GM23338 (cell line): ENCODE measurements around the gene ITPRIPL2. TPM values are rescaled to one million over a fixed set of nuclear protein-coding genes. Genes with fewer than 3 reads are reported as not detected.

ENCODE experiments used
- ATAC-seq: fragments of 200-7000 bp; cut with Tn5 transposase; 3 replicates; pipeline ENCODE4 v1.9.1; 2020
- DNase-seq: peaks from one replicate; pipeline ENCODE4 v3.0.0-alpha.2; 2015; ENCODE audit warnings: low spot score
- H2AFZ ChIP-seq: fragments of 200-600 bp; sonication (generic); 2 replicates; pipeline ENCODE4 v1.8.0; 2016; ENCODE audit warnings: antibody characterized with exemption, mild to moderate bottlenecking, moderate library complexity
- H3F3A ChIP-seq: fragments of 200-600 bp; sonication (generic); replicated peaks from 2 replicates; pipeline ENCODE4 v1.8.0; 2017; ENCODE audit warnings: antibody characterized with exemption, mixed run types, low read depth
- H3K27ac ChIP-seq: fragments of 200-600 bp; sonication (generic); 2 replicates; pipeline ENCODE4 v1.6.1; 2016; ENCODE audit warnings: low read depth
- H3K27me3 ChIP-seq: fragments of 200-600 bp; sonication (generic); 2 replicates; pipeline ENCODE4 v1.8.0; 2016; ENCODE audit warnings: mild to moderate bottlenecking, mixed run types, moderate library complexity; ENCODE audit not compliant: insufficient read depth
- H3K36me3 ChIP-seq: fragments of 200-600 bp; sonication (generic); 2 replicates; pipeline ENCODE4 v1.8.0; 2016; ENCODE audit warnings: mild to moderate bottlenecking; ENCODE audit not compliant: insufficient read depth
- H3K4me1 ChIP-seq: fragments of 200-600 bp; sonication (generic); 2 replicates; pipeline ENCODE4 v1.8.0; 2016; ENCODE audit warnings: mild to moderate bottlenecking, moderate library complexity; ENCODE audit not compliant: insufficient read depth
- H3K4me2 ChIP-seq: fragments of 200-600 bp; sonication (generic); 2 replicates; pipeline ENCODE4 v1.7.1; 2017; ENCODE audit warnings: mixed run types
- H3K4me3 ChIP-seq: fragments of 200-600 bp; sonication (generic); 2 replicates; pipeline ENCODE4 v1.6.1; 2016; ENCODE audit warnings: mixed run types
- H3K79me2 ChIP-seq: fragments of 200-600 bp; sonication (generic); replicated peaks from 2 replicates; pipeline ENCODE4 v1.8.0; 2017; ENCODE audit warnings: mild to moderate bottlenecking; ENCODE audit not compliant: insufficient read depth
- H3K9me2 ChIP-seq: fragments of 200-600 bp; sonication (generic); 2 replicates; pipeline ENCODE4 v1.8.0; 2017; ENCODE audit not compliant: insufficient read depth
- H4K20me1 ChIP-seq: fragments of 200-600 bp; sonication (generic); replicated peaks from 2 replicates; pipeline ENCODE4 v1.8.0; 2017; ENCODE audit warnings: mild to moderate bottlenecking; ENCODE audit not compliant: insufficient read depth
- H3K27ac Mint-ChIP-seq: 2 replicates; pipeline ENCODE4 v1.8.0; 2020; ENCODE audit warnings: inconsistent platforms, mild to moderate bottlenecking, moderate library complexity, mixed read lengths
- H3K27me3 Mint-ChIP-seq: 3 replicates; pipeline ENCODE4 v1.8.0; 2022; ENCODE audit warnings: low read depth, mild to moderate bottlenecking, moderate library complexity, mixed read lengths, inconsistent platforms; ENCODE audit not compliant: insufficient read depth, poor library complexity
- H3K36me3 Mint-ChIP-seq: 3 replicates; pipeline ENCODE4 v1.8.0; 2021; ENCODE audit warnings: low read depth, mild to moderate bottlenecking, inconsistent platforms, moderate library complexity, mixed read lengths
- H3K4me1 Mint-ChIP-seq: 3 replicates; pipeline ENCODE4 v1.8.0; 2020; ENCODE audit warnings: mild to moderate bottlenecking, inconsistent platforms, mixed read lengths
- H3K4me3 Mint-ChIP-seq: 3 replicates; pipeline ENCODE4 v1.8.0; 2021; ENCODE audit warnings: moderate library complexity, mild to moderate bottlenecking, inconsistent platforms, mixed read lengths
- H3K9me3 Mint-ChIP-seq: 3 replicates; pipeline ENCODE4 v1.8.0; 2020; ENCODE audit warnings: moderate library complexity, mild to moderate bottlenecking, inconsistent platforms, mixed read lengths
- CREB1 ChIP-seq: fragments of 250-450 bp; sonication (Bioruptor Pico); IDR thresholded peaks from 2 replicates; pipeline ENCODE4 v1.5.0; 2020; ENCODE audit warnings: low read depth, mild to moderate bottlenecking, moderate library complexity
- CTCF ChIP-seq, 2 experiments: fragments of 200-600 bp in 1 of 2; sonication (generic) in 1 of 2; conservative IDR thresholded peaks; 2 replicates each; pipeline versions ENCODE4 v1.5.1 to v1.6.1; 2016 to 2017; ENCODE audit warnings: antibody characterized with exemption in 2 of 2, low read depth in 2 of 2, mild to moderate bottlenecking in 2 of 2, moderate library complexity in 1 of 2
- ETS1 ChIP-seq: IDR thresholded peaks from 2 replicates; pipeline ENCODE4 v1.6.1; 2016; ENCODE audit warnings: antibody characterized with exemption
- EZH2 ChIP-seq: fragments of 200-600 bp; sonication (generic); IDR thresholded peaks from one replicate; pipeline ENCODE4 v1.8.0; 2017; ENCODE audit warnings: antibody characterized with exemption, mild to moderate bottlenecking, low read depth; ENCODE audit not compliant: unreplicated experiment
- EZH2phosphoT487 ChIP-seq: fragments of 200-600 bp; sonication (generic); IDR thresholded peaks from one replicate; pipeline ENCODE4 v1.8.1; 2018; ENCODE audit warnings: antibody characterized with exemption; ENCODE audit not compliant: unreplicated experiment
- JUNB ChIP-seq: IDR thresholded peaks from one replicate; pipeline ENCODE4 v1.6.1; 2016; ENCODE audit warnings: antibody characterized with exemption; ENCODE audit not compliant: unreplicated experiment
- NANOG ChIP-seq: IDR thresholded peaks from 2 replicates; pipeline ENCODE4 v1.6.1; 2016; ENCODE audit warnings: antibody characterized with exemption, borderline replicate concordance
- POLR2AphosphoS5 ChIP-seq: IDR thresholded peaks from 2 replicates; pipeline ENCODE4 v1.6.1; 2016; ENCODE audit warnings: antibody characterized with exemption, low read depth
- REST ChIP-seq: IDR thresholded peaks from one replicate; pipeline ENCODE4 v1.6.1; 2018; ENCODE audit warnings: antibody characterized with exemption; ENCODE audit not compliant: unreplicated experiment
- STAT1 ChIP-seq: IDR thresholded peaks from one replicate; pipeline ENCODE4 v1.6.1; 2016; ENCODE audit warnings: antibody characterized with exemption; ENCODE audit not compliant: unreplicated experiment
- ZNF114 ChIP-seq: fragments of 250-450 bp; sonication (Bioruptor Pico); IDR thresholded peaks from 2 replicates; pipeline ENCODE4 v1.5.0; 2020; ENCODE audit warnings: mild to moderate bottlenecking, moderate library complexity
- ZNF331 ChIP-seq: fragments of 250-450 bp; sonication (Bioruptor Pico); IDR thresholded peaks from 2 replicates; pipeline ENCODE4 v1.5.0; 2020; ENCODE audit warnings: low read depth, mild to moderate bottlenecking, moderate library complexity
- ZNF462 ChIP-seq: fragments of 250-450 bp; sonication (Bioruptor Pico); IDR thresholded peaks from 2 replicates; pipeline ENCODE4 v1.5.0; 2020; ENCODE audit warnings: mild to moderate bottlenecking, moderate library complexity
- polyA plus RNA-seq: library from polyadenylated mRNA; unstranded; fragments of >200 nt; fragmentation: Nextera tagmentation; extraction: Ambion mirVana; gene quantifications from 2 replicates; pipeline ENCODE4 v1.2.1, GENCODE V29; 2016
- total RNA-seq: library from RNA; depleted of rRNA; stranded (reverse); fragments of >200 nt; shearing (Covaris generic); gene quantifications from 2 replicates; pipeline ENCODE4 v1.2.3, GENCODE V29; 2014

Gene ITPRIPL2
- total and polyA plus RNA-seq, 2 experiments from 2014 or later = 0.94 to 8.3 TPM

GRCh38 chr16:19162085-19162484 lies 48.3 kb downstream of the ITPRIPL2 start (continued):
- TF ChIP-seq NANOG (no peak), POLR2AphosphoS5 (no peak), EZH2 (no peak)

GRCh38 chr16:19163215-19163614 lies 49.5 kb downstream of the ITPRIPL2 start:
- Mint-ChIP-seq H3K27ac (no peak overlapping the region), H3K9me3 (peaks cover 4% of the 10 kb centered on the region; the same call in 2 of the 3 replicates), H3K27me3 (peaks cover 10% of the 10 kb centered on the region), H3K4me1 (no peaks in the 10 kb centered on the region), H3K36me3 (no peaks in the 10 kb centered on the region), H3K4me3 (no peak overlapping the region)
- ATAC-seq (no peak), DNase-seq (no peak)
- no peak overlapping the region for H3K4me2 ChIP-seq
- TF ChIP-seq CREB1 (CRISPR knock-in tag) (no peak), ETS1 (no peak), JUNB (no peak), EZH2 (no peak), ZNF462 (CRISPR knock-in tag) (no peak), NANOG (no peak), CTCF (conservative IDR thresholded peaks at IDR 0.05; ENCODE audit: low read depth in 2 of 2) (no peak), STAT1 (no peak), REST (no peak), POLR2AphosphoS5 (no peak), ZNF114 (CRISPR knock-in tag) (no peak), ZNF331 (CRISPR knock-in tag) (no peak), EZH2phosphoT487 (no peak)
- no peaks in the 10 kb centered on the region for H3K9me2 ChIP-seq
- H2AFZ ChIP-seq = no peak overlapping the region
- H3K27ac ChIP-seq = no peak overlapping the region
- no peaks in the 10 kb centered on the region for H3K79me2 ChIP-seq
- H3K27me3 ChIP-seq = no peaks in the 10 kb centered on the region
- no peaks in the 10 kb centered on the region for H3K36me3 ChIP-seq
- no peaks in the 10 kb centered on the region for H3K4me1 ChIP-seq
- no peaks in the 10 kb centered on the region for H4K20me1 ChIP-seq
- no peak overlapping the region for H3K4me3 ChIP-seq
- H3F3A ChIP-seq = no peaks in the 10 kb centered on the region
